Measurements from ENCODE around the gene PIK3C2B.
"Not testable (repeated sequence)": the region's sequence is repeated elsewhere in the genome, so short reads cannot be mapped to it uniquely, and the experiment has no call there.

The PIK3C2B gene

GRCh38 chr1:204491655-204492054 is 3.0 kb downstream of the PIK3C2B start:
- no peak overlapping the region for H3K27ac ChIP-seq
- peaks cover 69% of the 10 kb centered on the region for H3K27me3 ChIP-seq
- no peaks in the 10 kb centered on the region for H3K36me3 ChIP-seq
- H3K4me3 ChIP-seq (ENCODE audit: low read depth in 1 of 2, low read length in 1 of 2): no peak overlapping the region
- H3K4me1 ChIP-seq (ENCODE audit: control insufficient read depth in 1 of 2, insufficient read depth in 1 of 2, low read depth in 1 of 2, low read length in 1 of 2): peaks cover 23 to 25% of the 10 kb centered on the region in 2 experiments
- no peaks in the 10 kb centered on the region for H3K9me3 ChIP-seq
- TF ChIP-seq CTCF (IDR thresholded peaks at IDR 0.05): no peak

GRCh38 chr1:204487256-204487615 is 7.4 kb downstream of the PIK3C2B start:
- no peak overlapping the region for H3K27ac ChIP-seq
- H3K9me3 ChIP-seq: no peaks in the 10 kb centered on the region
- H3K27me3 ChIP-seq: peaks cover 26% of the 10 kb centered on the region
- H3K4me1 ChIP-seq (ENCODE audit: control insufficient read depth in 1 of 2, insufficient read depth in 1 of 2, low read depth in 1 of 2, low read length in 1 of 2): peaks cover 7 to 16% of the 10 kb centered on the region in 2 experiments
- H3K4me3 ChIP-seq (ENCODE audit: low read depth in 1 of 2, low read length in 1 of 2): no peak overlapping the region
- TF ChIP-seq CTCF (IDR thresholded peaks at IDR 0.05): no peak
- H3K36me3 ChIP-seq: no peaks in the 10 kb centered on the region

GRCh38 chr1:204486513-204487255 is 7.9 kb downstream of the PIK3C2B start:
- not testable (repeated sequence) for H3K9me3 ChIP-seq; H3K4me3 ChIP-seq (ENCODE audit: low read depth in 1 of 2, low read length in 1 of 2); H3K27ac ChIP-seq; H3K36me3 ChIP-seq
- Histone ChIP-seq H3K27me3 (peaks cover 21% of the 10 kb centered on the region), H3K4me1 (ENCODE audit: control insufficient read depth in 1 of 2, insufficient read depth in 1 of 2, low read depth in 1 of 2, low read length in 1 of 2) (peaks cover 7 to 16% of the 10 kb centered on the region in 2 experiments)

GRCh38 chr1:204483791-204484190 is 10.8 kb downstream of the PIK3C2B start:
- no peaks in the 10 kb centered on the region for H3K36me3 ChIP-seq
- TF ChIP-seq CTCF (IDR thresholded peaks at IDR 0.05): no peak

GRCh38 chr1:204480515-204480914 is 14.1 kb downstream of the PIK3C2B start:
- no peaks in the 10 kb centered on the region for H3K9me3 ChIP-seq
- no peaks in the 10 kb centered on the region for H3K27me3 ChIP-seq
- no peak for TF ChIP-seq CTCF (IDR thresholded peaks at IDR 0.05)
- no peak overlapping the region for H3K27ac ChIP-seq
- H3K4me3 ChIP-seq (ENCODE audit: low read depth in 1 of 2, low read length in 1 of 2): no peak overlapping the region
- peaks cover 7 to 11% of the 10 kb centered on the region in 2 experiments for H3K4me1 ChIP-seq (ENCODE audit: control insufficient read depth in 1 of 2, insufficient read depth in 1 of 2, low read depth in 1 of 2, low read length in 1 of 2)
- H3K36me3 ChIP-seq: no peaks in the 10 kb centered on the region

More at GRCh38 chr1:204483791-204484190, 10.8 kb downstream of the PIK3C2B start:
- H3K27me3 ChIP-seq: peaks cover 12% of the 10 kb centered on the region
- peaks cover 7 to 11% of the 10 kb centered on the region in 2 experiments for H3K4me1 ChIP-seq (ENCODE audit: control insufficient read depth in 1 of 2, insufficient read depth in 1 of 2, low read depth in 1 of 2, low read length in 1 of 2)
- H3K4me3 ChIP-seq (ENCODE audit: low read depth in 1 of 2, low read length in 1 of 2): no peak overlapping the region
- H3K9me3 ChIP-seq: no peaks in the 10 kb centered on the region
- H3K27ac ChIP-seq: no peak overlapping the region

- Histone ChIP-seq H3K27me3 (no peaks in the 10 kb centered on the region), H3K4me3 (ENCODE audit: low read depth in 1 of 2, low read length in 1 of 2) (no peak overlapping the region), H3K4me1 (ENCODE audit: control insufficient read depth in 1 of 2, insufficient read depth in 1 of 2, low read depth in 1 of 2, low read length in 1 of 2) (peaks cover 7 to 11% of the 10 kb centered on the region in 2 experiments), H3K27ac (no peak overlapping the region), H3K36me3 (no peaks in the 10 kb centered on the region), H3K9me3 (no peaks in the 10 kb centered on the region)
- no peak for TF ChIP-seq CTCF (IDR thresholded peaks at IDR 0.05)
Observed at GRCh38 chr1:204479387-204480136, 15.0 kb downstream of the PIK3C2B start.

Data from neutrophil (primary cell).